ENCODE data around the gene CXorf49B.
"Not testable (repeated sequence)": the region's sequence is repeated elsewhere in the genome, so short reads cannot be mapped to it uniquely, and the experiment has no call there.

Gene CXorf49B

DNA sequence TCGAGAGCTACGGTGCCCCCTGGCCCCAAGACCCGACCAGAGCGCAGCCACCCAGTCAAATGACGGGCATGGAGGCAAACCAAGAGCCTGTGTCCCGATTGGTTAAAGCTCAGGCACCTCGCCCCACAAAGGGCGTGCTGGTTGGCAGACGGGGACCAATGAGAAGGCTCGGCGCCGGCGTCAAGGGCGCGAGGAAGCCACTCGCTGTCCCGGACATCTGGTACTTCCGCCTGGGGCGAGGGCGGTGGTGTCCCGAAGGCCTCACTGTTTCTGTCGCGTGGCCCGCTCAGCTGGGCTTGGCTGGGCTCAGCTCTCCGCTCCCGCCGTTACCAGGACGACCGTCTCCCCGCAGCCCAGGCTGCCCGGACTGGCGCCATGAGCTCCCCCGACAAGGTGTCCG is at the start of gene CXorf49B:
CXorf49B (plus strand) TSS at position 301 of the 400 bp plus-strand sequence; CDS start at position 376, 75 bp downstream.
- DNase-seq: not testable (repeated sequence)

DNA sequence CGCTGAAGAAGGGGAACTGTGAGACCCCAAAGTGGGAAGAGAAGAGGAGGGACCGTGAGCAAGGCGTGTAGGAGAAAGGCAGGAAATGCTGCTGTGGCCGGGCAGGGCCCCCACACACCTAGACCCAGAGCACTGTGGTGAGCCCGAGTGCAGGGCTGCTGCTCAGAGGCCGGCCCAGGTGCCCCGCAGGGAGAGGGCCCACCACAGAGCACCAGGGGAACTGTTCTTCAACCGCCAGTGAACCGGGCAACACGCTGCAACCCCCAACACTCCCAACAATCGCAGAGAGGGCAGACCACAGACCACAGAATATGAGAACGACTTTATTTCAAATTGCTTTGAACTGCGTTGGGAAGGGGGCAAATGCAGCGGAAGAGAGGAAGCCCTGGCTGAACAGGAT is 49.1 kb upstream of the CXorf49B start:
- not testable (repeated sequence) for DNase-seq

DNA sequence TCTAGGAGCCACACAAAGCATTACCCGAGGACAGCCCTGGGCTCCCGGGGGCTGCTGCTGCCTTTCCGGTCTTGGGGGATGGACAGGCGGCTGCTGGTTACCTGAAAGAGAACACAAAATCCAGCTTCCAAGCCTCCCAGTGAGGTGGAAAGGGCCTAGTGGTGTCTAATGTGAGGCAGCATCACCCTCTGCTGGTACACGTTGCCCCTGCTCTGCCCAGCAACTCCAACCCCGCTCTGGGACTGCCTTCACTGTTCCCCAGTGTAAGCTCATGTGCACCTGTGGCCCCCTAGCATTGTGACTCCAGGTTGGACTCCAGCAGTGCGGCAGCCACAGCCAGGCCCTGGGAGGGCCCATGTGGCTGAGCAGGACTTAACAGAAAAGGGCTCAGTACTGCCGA is 47.6 kb upstream of the CXorf49B start:
- not testable (repeated sequence) for DNase-seq

DNA sequence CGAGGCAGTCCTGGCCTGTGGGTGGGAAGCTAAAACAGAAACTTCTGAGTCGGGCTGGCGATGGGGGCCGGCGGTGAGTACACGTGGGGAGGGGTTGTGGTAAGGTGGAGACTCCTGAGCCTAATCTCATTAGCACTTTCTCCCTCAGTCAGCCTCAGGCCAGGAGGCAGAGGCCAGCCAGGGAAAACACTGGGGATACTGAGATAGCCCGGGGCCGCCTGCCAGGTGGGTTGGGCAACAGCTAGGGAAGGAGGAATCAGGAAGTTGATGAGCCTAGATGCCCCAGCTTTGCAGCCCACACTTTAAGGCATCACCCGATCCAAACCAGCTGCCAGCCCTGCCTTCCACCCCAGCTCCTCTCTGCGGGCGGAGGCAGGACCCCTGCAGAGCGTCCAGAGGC is 46.8 kb upstream of the CXorf49B start:
- not testable (repeated sequence) for DNase-seq

DNA sequence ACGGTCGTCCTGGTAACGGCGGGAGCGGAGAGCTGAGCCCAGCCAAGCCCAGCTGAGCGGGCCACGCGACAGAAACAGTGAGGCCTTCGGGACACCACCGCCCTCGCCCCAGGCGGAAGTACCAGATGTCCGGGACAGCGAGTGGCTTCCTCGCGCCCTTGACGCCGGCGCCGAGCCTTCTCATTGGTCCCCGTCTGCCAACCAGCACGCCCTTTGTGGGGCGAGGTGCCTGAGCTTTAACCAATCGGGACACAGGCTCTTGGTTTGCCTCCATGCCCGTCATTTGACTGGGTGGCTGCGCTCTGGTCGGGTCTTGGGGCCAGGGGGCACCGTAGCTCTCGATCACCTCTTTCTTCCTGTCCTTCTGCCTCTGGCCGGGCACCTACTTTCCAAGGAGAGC is 45.0 kb upstream of the CXorf49B start, which contains the start of gene CXorf49:
CXorf49 (minus strand) TSS at position 101 of the 400 bp plus-strand sequence. CDS start 134 bp downstream, outside the sequence.
- DNase-seq: not testable (repeated sequence)

DNA sequence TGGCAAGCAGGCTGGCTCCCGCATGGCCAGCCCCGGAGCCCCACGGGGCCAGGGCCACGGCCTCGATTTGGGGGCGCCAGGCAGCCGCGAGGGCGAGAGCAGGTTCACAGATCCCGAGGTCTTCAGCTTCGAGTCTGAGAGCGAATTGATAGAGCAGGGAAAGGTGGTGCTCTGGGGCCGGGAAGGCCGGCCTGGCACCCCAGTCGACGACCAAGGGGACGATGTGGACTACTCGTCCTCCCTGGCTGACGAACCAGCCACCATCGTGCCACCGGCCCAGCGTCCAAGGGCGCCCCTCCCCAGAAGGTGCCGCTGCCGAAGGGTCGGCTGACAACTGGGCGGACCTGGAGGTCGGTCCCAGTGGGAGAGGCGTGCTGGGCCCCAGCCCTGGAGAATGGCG is 44.0 kb upstream of the CXorf49B start:
- DNase-seq: not testable (repeated sequence)

DNA sequence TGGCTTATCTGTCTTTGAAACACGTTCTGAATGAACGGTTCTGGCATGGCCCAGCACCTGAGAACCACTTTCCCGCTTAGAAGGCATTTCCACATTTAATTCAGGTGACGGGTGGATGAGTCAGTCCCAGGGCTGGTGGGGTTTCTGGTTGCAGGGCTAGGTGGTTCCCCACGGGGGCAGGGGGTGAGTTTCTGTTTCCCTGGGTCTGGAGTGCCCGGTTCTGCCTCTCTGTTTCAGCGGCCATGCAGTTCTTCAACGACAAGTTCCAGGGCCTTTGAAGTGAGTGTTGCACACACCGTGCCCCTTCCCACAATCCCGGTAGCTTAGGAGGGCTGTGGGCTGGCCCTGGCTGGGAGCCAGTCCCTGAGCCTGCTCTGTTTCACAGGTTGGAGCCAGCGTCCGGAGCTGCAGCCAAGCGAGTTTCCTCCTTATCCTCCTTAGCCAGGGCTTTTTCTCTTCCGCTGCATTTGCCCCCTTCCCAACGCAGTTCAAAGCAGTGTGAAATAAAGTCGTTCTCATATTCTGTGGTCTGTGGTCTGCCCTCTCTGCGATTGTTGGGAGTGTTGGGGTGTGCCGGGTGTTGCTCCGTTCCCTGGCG is 42.8 kb upstream of the CXorf49B start:
- not testable (repeated sequence) for DNase-seq

DNA sequence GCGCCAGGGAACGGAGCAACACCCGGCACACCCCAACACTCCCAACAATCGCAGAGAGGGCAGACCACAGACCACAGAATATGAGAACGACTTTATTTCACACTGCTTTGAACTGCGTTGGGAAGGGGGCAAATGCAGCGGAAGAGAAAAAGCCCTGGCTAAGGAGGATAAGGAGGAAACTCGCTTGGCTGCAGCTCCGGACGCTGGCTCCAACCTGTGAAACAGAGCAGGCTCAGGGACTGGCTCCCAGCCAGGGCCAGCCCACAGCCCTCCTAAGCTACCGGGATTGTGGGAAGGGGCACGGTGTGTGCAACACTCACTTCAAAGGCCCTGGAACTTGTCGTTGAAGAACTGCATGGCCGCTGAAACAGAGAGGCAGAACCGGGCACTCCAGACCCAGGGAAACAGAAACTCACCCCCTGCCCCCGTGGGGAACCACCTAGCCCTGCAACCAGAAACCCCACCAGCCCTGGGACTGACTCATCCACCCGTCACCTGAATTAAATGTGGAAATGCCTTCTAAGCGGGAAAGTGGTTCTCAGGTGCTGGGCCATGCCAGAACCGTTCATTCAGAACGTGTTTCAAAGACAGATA is 2.4 kb upstream of the CXorf49B start:
- DNase-seq: not testable (repeated sequence)

DNA sequence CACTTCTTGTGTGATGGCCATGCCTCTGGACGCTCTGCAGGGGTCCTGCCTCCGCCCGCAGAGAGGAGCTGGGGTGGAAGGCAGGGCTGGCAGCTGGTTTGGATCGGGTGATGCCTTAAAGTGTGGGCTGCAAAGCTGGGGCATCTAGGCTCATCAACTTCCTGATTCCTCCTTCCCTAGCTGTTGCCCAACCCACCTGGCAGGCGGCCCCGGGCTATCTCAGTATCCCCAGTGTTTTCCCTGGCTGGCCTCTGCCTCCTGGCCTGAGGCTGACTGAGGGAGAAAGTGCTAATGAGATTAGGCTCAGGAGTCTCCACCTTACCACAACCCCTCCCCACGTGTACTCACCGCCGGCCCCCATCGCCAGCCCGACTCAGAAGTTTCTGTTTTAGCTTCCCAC is 1.7 kb downstream of the CXorf49B start:
- not testable (repeated sequence) for DNase-seq

DNA sequence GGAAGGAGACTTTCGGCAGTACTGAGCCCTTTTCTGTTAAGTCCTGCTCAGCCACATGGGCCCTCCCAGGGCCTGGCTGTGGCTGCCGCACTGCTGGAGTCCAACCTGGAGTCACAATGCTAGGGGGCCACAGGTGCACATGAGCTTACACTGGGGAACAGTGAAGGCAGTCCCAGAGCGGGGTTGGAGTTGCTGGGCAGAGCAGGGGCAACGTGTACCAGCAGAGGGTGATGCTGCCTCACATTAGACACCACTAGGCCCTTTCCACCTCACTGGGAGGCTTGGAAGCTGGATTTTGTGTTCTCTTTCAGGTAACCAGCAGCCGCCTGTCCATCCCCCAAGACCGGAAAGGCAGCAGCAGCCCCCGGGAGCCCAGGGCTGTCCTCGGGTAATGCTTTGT is 2.5 kb downstream of the CXorf49B start:
- DNase-seq: not testable (repeated sequence)

DNA sequence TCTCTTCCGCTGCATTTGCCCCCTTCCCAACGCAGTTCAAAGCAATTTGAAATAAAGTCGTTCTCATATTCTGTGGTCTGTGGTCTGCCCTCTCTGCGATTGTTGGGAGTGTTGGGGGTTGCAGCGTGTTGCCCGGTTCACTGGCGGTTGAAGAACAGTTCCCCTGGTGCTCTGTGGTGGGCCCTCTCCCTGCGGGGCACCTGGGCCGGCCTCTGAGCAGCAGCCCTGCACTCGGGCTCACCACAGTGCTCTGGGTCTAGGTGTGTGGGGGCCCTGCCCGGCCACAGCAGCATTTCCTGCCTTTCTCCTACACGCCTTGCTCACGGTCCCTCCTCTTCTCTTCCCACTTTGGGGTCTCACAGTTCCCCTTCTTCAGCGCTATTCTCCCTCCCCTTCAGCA is 4.0 kb downstream of the CXorf49B start:
- DNase-seq: not testable (repeated sequence)

DNA sequence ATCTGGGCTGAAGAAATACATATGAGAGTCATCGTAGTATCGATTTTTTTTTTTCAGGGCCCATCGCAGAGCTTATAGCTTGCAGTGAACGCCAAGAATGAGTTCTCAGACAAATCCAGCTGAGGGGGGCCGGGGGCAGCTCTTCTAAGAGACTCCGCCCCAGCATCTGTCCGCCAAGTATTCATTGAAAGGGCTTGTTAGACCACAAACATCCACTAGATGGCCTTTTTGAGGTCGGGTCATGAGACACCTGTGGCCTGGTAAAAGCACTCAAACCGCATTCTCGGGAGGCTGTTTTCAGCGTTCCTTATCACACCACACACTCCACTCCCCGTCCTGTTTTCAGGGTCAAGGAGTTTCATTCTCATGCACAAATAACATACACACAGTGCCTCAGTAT is 15.2 kb downstream of the CXorf49B start:
- DNase-seq: not testable (repeated sequence)

DNA sequence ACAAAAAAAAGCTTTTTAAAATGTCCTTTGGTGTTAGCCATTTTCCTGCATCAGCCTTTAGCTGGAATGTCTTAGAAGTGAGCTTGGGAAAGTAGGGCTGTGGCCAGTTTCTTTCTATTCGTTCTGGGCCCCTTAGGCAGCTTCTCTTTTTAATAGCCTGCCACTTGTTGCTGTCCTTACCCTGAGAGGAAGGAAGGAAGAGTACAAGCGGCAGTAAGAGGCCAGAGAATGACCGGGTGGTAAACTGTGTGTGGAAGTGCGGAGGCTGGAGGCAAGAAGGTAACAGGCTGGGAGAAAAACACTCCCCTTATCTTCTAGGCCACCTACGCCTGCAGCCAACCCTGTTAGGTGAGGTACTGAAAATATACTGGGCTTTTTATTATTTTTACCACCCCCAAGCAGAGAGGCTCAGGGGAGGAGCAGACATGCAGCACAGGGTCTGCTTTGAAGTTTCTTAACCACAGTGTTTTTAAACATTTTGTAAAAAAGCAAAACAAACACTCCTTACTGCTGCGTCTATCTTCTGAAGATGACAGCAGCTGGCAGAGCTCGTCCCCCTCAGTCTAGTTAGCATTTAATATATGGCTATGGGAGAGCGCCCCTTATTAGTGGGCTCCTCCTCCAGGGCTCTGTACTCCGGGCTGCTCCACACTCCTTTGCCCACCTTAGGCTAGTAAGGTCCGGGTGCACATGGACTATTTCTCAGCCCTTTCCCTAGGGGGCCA is 19.2 kb downstream of the CXorf49B start:
- not testable (repeated sequence) for DNase-seq

DNA sequence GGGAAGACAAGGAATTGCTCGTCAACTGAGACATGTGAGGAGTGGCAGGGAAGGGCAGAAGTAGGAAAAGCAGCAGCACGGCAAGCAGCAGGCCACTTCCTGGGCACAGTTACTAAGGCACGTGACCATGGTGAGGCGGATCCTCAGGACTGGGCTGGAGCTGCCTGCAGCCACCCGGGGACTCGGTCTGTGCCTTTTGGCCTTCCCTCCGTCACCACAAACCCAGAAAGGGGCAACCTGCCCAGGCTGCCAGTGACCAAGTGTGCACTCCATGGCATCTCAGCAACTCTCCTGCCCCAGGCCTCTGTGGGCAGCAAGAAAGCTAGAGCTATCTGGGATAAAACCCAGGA is 19.8 kb downstream of the CXorf49B start:
- not testable (repeated sequence) for DNase-seq

DNA sequence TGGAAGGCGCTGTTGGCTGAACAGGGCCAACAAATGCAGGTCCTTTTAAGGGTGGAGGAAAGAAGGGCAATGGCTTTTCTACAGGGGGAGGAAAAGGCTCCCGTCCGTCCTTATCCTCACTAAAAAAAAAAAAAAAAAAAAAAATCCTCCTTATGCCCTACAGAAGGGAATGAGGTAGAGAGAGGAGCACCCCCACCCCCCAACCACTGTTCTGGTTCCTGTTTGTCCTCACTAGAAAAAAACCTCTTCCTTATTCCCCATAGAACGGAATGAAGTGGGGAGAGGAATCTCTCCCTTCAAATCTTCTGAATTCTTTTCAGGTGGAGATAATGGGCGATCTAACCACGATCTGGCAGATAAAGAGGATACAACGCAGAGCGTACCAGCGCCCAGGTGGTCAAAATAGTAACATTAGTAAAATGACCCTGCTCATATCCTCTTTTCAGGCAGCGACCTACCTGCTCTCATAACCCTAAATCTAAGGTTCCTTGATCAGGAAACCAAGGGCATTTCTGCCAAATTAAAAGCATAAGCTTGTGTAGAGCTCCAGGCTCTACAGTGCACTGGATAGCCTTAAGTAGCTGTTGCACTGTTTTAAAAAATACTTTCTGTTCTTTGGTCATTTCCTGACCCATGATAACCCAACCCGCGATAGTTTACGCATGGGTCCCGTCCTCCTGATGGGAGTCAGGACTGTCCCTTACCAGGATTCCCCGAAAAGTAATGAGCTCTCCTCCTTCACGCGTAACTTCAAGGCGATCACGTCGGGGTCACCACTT is 20.6 kb downstream of the CXorf49B start:
- DNase-seq: not testable (repeated sequence)

DNA sequence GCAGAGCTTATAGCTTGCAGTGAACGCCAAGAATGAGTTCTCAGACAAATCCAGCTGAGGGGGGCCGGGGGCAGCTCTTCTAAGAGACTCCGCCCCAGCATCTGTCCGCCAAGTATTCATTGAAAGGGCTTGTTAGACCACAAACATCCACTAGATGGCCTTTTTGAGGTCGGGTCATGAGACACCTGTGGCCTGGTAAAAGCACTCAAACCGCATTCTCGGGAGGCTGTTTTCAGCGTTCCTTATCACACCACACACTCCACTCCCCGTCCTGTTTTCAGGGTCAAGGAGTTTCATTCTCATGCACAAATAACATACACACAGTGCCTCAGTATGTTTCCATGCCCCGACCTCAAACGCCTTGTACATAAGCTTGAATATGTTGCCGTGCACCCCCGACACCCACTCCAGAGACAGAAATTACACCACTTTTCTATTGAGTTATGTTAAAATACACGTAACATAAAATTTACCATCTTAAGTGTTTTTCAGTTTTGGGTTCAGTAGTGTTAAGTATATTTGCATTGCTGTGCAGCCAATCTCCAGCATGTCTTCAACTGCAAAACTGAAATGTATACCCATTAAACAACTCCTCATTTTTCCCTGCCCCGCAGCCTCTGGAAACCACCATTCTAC is 21.3 kb downstream of the CXorf49B start:
- not testable (repeated sequence) for DNase-seq

DNA sequence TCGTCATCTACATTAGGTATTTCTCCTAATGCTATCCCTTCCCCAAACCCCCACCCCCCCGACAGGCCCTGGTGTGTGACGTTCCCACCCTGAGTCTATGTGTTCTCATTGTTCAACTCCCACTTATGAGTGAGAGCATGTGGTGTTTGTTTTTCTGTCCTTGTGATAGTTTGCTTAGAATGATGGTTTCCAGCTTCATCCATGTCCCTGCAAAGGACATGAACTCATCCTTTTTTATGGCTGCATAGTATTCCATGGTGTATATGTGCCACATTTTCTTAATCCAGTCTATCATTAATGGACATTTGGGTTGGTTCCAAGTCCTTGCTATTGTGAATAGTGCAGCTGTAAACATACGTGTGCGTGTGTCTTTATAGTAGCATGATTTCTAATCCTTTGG is 43.3 kb downstream of the CXorf49B start:
- DNase-seq: not testable (repeated sequence)

DNA sequence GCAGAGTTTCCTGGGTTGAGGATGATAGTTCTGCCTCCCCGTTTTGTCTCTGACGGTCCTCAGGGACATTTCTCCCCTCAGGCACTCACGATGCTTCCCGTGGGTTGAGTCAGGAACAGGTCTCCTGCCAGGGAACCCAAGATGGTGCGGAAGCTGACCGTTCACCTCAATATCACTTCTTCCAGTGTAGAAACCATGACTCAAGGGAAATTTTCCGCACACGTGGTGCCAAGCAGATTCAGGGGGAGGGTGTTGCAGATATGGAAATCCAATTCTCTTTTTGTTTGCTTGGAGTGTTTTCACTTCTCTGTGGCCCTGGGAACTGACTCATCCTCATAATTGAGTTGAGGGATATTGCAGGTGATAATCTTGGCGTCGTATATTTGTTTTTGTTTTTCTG is 46.7 kb downstream of the CXorf49B start:
- no peak for DNase-seq

DNA sequence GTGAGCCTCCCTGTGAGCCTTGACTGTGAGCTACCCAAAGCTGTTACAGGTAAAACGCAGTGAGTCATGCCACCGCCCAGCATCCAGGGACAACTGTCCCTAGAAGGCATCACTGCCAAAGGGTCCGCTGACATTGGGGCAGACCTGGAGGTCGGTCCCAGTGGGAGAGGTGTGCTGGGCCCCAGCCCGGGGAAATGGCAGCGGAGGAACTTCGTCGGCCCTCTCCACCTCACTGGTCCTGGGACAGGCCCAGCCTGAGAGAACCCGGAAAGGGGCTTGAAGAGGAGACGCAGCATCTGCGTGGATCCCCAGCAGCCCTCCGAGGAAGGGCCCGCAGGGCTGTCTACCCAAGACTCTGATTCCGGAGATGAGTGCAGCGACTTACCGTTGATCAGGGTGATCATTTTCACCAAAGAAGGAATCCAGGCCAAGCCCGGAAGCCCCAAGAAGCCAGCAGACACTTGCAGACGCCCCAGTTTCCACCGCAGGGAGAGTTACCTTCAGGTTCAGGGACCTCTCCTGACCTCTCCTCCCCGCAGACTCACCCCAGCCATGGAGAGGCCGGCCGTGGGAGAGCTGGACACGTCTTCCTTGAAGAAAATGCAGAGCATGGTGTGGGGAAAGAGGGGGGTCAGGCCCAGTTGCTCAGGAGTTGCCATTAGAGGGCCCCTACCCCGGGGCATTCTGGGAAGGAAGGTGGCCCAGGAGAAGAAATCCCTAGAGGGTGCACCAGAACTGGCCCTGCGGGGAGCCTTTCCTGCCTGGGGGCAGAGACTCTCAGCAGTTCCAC is 51.2 kb downstream of the CXorf49B start:
- DNase-seq: no peak

DNA sequence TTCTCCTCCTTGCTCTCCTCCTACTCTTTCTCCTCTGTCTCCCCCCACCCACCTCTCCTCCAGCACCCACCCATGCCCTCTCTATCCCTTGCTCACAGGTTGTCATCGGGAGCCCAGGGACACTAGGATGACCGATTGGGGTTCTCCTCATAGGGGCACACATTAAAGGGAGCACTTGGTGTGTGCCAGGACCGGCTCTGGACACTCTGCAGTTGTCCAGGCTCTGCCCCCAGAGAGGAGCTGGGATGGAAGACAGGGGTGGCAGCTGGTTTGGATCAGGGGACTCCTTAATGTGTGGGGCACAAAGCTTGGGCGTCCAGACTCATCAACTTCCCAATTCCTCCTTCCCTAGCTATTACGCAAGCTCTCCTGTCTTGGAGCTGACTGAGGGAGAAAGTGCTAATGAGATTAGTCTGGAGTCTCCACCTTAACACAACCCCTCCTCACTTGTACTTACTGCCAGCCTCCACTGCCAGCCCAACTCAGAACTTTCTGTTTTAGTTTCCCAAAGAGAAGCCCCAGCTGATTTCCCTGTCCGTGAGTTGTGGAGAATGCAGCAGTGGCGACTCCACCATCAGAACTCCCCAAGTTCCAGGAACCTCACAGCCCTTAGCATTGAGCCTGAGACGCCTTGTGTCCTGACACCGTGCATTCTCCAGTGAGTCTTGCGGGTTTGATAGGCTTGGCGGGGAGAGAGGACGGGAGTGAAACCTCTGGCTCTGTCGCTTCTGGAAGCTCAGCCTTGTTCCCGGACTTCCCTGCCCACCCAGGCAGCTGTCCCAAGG is 52.2 kb downstream of the CXorf49B start:
- no peak for DNase-seq

DNA sequence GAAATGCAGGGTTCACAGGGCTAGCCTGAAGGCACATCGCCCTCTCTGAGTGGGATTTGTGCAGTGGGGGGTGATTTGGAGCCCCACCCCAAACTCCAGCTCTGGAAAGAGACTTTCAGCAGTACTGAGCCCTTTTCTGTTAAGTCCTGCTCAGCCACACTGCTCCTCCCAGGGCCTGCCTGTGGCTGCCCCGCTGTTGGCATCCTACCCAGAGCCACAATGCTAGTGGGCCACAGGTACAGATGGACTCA is 52.7 kb downstream of the CXorf49B start:
- DNase-seq: no peak
